Measurements from ENCODE around the gene PPEF1.
"Not testable (repeated sequence)": the region's sequence is repeated elsewhere in the genome, so short reads cannot be mapped to it uniquely, and the experiment has no call there.

PPEF1 gene

DNA sequence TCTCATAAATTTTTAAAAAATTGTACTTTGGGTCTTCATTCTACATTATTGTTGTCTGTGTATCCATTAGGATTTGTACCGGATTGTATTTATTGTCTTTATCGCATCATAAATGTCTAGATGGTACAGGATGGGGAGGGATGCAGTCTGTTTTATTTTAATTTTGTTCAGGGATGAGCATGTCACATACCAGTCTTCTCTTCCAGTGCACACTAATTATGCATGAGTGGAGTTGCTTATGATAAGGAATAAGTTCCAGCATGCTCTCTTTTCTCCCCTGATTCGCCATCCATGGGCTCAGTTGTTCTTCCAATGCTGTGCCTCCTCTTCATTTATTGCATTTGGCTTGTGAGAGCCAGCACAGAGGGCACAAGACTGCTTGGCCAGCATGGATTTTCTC is 54.3 kb downstream of the PPEF1 start:
- Histone ChIP-seq H4K20me1 (ENCODE audit: control insufficient read depth, insufficient read depth, low read depth, low read length) (no peaks in the 10 kb centered on the region), H3F3A (ENCODE audit: control insufficient read depth, insufficient read depth) (no peaks in the 10 kb centered on the region), H3K27me3 (ENCODE audit: control insufficient read depth, low read length) (no peaks in the 10 kb centered on the region), H3K4me1 (ENCODE audit: control insufficient read depth, low read length) (no peaks in the 10 kb centered on the region), H3K27ac (ENCODE audit: low read depth, low read length) (no peak overlapping the region), H3K4me3 (ENCODE audit: low read length) (no peak overlapping the region), H3K36me3 (ENCODE audit: control insufficient read depth, low read length) (no peaks in the 10 kb centered on the region), H3K9me2 (replicated peaks; ENCODE audit: control insufficient read depth, low read length) (no peaks in the 10 kb centered on the region), H3K79me2 (ENCODE audit: control insufficient read depth, low read length) (no peaks in the 10 kb centered on the region), H3K9me3 (ENCODE audit: control insufficient read depth, insufficient read depth, low read length) (no peaks in the 10 kb centered on the region), H3K4me2 (ENCODE audit: low read length) (no peak overlapping the region)
- TF ChIP-seq, protein P1, sequence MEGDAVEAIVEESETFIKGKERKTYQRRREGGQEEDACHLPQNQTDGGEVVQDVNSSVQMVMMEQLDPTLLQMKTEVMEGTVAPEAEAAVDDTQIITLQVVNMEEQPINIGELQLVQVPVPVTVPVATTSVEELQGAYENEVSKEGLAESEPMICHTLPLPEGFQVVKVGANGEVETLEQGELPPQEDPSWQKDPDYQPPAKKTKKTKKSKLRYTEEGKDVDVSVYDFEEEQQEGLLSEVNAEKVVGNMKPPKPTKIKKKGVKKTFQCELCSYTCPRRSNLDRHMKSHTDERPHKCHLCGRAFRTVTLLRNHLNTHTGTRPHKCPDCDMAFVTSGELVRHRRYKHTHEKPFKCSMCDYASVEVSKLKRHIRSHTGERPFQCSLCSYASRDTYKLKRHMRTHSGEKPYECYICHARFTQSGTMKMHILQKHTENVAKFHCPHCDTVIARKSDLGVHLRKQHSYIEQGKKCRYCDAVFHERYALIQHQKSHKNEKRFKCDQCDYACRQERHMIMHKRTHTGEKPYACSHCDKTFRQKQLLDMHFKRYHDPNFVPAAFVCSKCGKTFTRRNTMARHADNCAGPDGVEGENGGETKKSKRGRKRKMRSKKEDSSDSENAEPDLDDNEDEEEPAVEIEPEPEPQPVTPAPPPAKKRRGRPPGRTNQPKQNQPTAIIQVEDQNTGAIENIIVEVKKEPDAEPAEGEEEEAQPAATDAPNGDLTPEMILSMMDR (IDR thresholded peaks at IDR 0.05; ENCODE audit: low read depth, low read length, poor library complexity, severe bottlenecking), result no peak
- TF ChIP-seq EZH2phosphoT487 (IDR thresholded peaks at IDR 0.05; ENCODE audit: borderline replicate concordance, low read length), result no peak

DNA sequence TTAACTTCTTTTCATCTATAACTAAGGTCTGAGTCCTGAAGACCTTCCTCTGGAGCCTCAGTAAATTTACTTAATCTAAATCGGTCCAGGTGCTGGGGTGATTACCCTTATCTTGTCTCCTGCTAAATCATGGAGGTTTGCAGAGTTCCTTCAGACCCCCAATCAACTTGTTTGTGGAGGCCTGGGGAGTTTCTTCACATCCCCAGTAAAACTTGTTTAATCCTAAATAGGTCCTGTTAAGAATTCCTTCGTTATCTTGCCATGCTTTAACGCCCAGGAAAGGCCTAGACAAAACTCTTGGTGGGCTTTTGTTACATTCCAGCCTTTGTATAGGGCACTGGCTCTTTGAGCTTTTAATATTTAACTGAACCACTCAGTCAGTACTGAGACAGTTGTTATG is 55.7 kb downstream of the PPEF1 start:
- H3K9me2 ChIP-seq (replicated peaks; ENCODE audit: control insufficient read depth, low read length); H3K36me3 ChIP-seq (ENCODE audit: control insufficient read depth, low read length); H4K20me1 ChIP-seq (ENCODE audit: control insufficient read depth, insufficient read depth, low read depth, low read length); H3K79me2 ChIP-seq (ENCODE audit: control insufficient read depth, low read length); H3K4me3 ChIP-seq (ENCODE audit: low read length); H3K27ac ChIP-seq (ENCODE audit: low read depth, low read length); H3K4me1 ChIP-seq (ENCODE audit: control insufficient read depth, low read length); H3K4me2 ChIP-seq (ENCODE audit: low read length); H3K9me3 ChIP-seq (ENCODE audit: control insufficient read depth, insufficient read depth, low read length); H3F3A ChIP-seq (ENCODE audit: control insufficient read depth, insufficient read depth); H3K27me3 ChIP-seq (ENCODE audit: control insufficient read depth, low read length): not testable (repeated sequence)

DNA sequence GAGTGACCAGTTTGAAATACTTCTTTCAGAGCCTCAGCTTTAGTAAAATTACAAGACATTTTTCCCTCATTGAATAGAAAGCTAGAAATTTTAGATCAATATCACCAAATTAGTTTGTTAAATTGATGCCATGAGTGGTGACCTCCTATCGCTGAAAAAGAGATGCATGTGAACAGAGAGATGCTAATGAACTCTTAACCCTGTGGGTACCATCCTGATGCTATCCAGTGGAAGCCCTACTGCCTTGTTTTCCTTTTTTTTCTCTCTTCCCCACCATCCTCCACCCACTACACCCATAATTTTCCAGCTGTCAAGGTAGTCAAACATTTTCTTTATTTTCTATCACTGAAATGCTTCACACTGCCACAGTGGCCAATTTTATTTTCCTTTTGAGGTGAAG is 61.9 kb downstream of the PPEF1 start:
- Histone ChIP-seq H3K4me2 (ENCODE audit: low read length) (no peak overlapping the region), H3F3A (ENCODE audit: control insufficient read depth, insufficient read depth) (no peaks in the 10 kb centered on the region), H3K79me2 (ENCODE audit: control insufficient read depth, low read length) (no peaks in the 10 kb centered on the region), H3K4me3 (ENCODE audit: low read length) (no peak overlapping the region), H3K27ac (ENCODE audit: low read depth, low read length) (no peak overlapping the region), H4K20me1 (ENCODE audit: control insufficient read depth, insufficient read depth, low read depth, low read length) (no peaks in the 10 kb centered on the region), H3K9me3 (ENCODE audit: control insufficient read depth, insufficient read depth, low read length) (no peaks in the 10 kb centered on the region), H3K27me3 (ENCODE audit: control insufficient read depth, low read length) (no peaks in the 10 kb centered on the region), H3K9me2 (replicated peaks; ENCODE audit: control insufficient read depth, low read length) (no peaks in the 10 kb centered on the region), H3K36me3 (ENCODE audit: control insufficient read depth, low read length) (no peaks in the 10 kb centered on the region), H3K4me1 (ENCODE audit: control insufficient read depth, low read length) (no peaks in the 10 kb centered on the region)
- TF ChIP-seq EZH2phosphoT487 (IDR thresholded peaks at IDR 0.05; ENCODE audit: borderline replicate concordance, low read length), result no peak
- TF ChIP-seq, protein P1 (IDR thresholded peaks at IDR 0.05; ENCODE audit: low read depth, low read length, poor library complexity, severe bottlenecking), result no peak

DNA sequence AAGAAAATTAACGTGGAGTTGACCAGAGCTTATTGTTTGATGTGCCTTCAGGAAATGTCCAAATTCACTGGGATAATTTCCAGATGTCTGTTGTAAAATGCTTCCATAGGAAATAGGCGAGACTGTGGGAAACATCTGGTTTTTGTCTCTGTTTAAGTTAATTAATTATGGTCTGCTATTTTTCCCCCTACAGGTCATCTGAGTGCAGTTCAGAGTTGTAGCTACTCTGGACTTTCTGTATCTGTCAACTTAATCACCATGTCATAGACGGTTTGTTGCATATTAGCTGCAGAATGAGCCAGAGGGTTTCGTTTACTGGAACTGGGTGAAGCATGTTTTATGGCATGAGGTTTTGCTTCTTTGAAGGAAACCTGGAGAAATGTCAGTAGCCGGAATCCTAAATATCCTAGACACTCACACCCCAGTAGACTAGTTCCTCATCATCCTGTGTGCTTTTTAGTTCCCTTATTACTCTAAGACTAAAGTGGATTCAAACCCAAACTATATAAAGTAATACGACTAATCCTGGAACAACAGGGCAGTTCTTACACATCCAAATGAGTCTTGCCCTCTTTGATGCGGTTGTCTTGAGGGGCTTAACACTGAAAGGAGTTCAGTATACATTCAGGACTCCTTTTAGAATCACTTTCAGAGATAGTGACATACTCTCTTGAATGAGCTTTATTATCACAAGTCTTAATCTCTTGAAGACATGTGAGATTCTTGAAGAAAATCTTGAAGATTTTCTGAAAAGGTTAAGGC is 62.5 kb downstream of the PPEF1 start:
- H3K4me2 ChIP-seq (ENCODE audit: low read length), result no peak overlapping the region
- H3F3A ChIP-seq (ENCODE audit: control insufficient read depth, insufficient read depth), result no peaks in the 10 kb centered on the region
- H3K9me3 ChIP-seq (ENCODE audit: control insufficient read depth, insufficient read depth, low read length), result no peaks in the 10 kb centered on the region
- no peaks in the 10 kb centered on the region for H3K79me2 ChIP-seq (ENCODE audit: control insufficient read depth, low read length)
- H3K9me2 ChIP-seq (replicated peaks; ENCODE audit: control insufficient read depth, low read length), result no peaks in the 10 kb centered on the region
- no peaks in the 10 kb centered on the region for H3K4me1 ChIP-seq (ENCODE audit: control insufficient read depth, low read length)
- H4K20me1 ChIP-seq (ENCODE audit: control insufficient read depth, insufficient read depth, low read depth, low read length), result no peaks in the 10 kb centered on the region
- H3K4me3 ChIP-seq (ENCODE audit: low read length), result no peak overlapping the region
- H3K27me3 ChIP-seq (ENCODE audit: control insufficient read depth, low read length), result no peaks in the 10 kb centered on the region
- no peaks in the 10 kb centered on the region for H3K36me3 ChIP-seq (ENCODE audit: control insufficient read depth, low read length)
- no peak overlapping the region for H3K27ac ChIP-seq (ENCODE audit: low read depth, low read length)
- TF ChIP-seq, protein P1 (IDR thresholded peaks at IDR 0.05; ENCODE audit: low read depth, low read length, poor library complexity, severe bottlenecking), result no peak
- no peak for TF ChIP-seq EZH2phosphoT487 (IDR thresholded peaks at IDR 0.05; ENCODE audit: borderline replicate concordance, low read length)

Data from DOHH2 (cell line).